GM18498 (cell line): ENCODE results near the gene DAB2IP.
A peak's percentile ranks its signal among the peaks of the same experiment; 100 is the strongest.

Experiments
- ATAC-seq: cut with Tn5 transposase; IDR thresholded peaks from one replicate; pipeline ENCODE4 v1.9.1; 2021; ENCODE audit warnings: mild to moderate bottlenecking, moderate library complexity; ENCODE audit not compliant: unreplicated experiment

DAB2IP gene

DNA sequence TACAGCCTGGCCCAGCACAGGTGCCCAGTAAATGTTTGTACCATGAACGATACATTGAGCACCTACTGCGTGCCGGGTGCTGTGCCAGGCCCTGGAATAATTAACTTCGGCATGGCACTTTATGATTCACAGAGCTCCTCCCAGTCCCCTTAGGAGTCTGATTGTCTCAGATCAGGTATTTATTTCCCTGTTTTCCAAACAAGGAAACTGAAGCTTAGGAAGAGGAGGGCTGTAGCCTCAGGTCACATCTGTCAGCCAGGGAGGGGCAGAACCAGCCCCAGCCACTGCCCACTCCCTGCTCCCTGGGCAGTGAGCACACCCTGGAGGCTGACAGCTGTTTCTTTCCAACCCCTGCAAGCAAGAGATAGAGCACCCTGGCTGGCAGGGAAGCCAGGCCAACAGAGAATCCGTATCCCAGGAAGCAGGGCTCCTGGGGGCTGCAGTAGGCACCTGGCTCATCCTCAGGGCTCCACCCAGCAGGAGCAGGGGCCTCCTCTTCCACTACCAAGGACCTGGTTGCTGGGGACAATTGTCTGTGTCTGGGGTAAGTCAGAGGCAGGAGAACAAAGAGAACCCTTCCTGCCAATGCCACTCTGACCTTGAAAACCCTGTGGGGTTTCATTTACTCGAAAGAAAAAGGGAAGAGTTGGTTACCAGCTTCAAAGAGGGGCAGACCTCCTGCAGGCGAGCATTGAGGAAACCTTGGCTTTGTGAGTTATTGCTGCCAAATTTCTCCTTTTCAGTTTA, 69.0 kb downstream of the DAB2IP start:
- ATAC-seq = no peak

DNA sequence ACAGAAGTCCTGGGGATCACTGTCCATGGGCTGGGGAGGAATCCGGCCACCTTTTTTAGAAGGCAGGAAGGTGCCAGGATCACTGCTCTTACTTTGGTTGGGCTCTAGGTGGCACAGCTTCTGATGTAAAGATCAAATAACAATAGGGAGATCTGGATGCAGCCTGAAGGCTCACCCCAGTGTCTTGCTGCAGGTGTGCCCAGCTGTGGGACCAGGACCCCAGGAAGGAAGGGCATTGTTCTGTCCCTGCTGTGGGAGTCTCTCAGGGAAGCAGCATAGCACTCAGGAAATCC, 69.6 kb downstream of the DAB2IP start:
- ATAC-seq = no peak

DNA sequence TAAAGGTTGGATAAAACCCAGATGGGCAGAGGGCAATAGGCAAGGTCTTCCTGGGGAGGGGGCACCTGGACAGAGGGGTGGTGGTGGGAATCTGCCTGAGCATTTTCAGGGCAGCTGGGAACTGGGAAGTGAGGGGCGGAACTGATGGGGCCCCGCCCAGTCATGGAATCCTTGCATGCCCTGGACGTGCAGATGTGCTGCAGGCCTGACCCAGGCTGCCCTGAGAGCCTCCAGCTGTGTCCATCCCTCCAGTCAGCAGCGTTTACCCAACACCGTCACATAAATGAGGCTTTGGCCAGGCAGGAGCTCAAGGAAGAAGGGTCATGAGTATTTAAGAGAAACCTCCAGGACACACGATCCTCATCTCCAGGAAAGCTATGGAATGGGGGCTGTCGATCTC, 70.3 kb downstream of the DAB2IP start:
- ATAC-seq = no peak

DNA sequence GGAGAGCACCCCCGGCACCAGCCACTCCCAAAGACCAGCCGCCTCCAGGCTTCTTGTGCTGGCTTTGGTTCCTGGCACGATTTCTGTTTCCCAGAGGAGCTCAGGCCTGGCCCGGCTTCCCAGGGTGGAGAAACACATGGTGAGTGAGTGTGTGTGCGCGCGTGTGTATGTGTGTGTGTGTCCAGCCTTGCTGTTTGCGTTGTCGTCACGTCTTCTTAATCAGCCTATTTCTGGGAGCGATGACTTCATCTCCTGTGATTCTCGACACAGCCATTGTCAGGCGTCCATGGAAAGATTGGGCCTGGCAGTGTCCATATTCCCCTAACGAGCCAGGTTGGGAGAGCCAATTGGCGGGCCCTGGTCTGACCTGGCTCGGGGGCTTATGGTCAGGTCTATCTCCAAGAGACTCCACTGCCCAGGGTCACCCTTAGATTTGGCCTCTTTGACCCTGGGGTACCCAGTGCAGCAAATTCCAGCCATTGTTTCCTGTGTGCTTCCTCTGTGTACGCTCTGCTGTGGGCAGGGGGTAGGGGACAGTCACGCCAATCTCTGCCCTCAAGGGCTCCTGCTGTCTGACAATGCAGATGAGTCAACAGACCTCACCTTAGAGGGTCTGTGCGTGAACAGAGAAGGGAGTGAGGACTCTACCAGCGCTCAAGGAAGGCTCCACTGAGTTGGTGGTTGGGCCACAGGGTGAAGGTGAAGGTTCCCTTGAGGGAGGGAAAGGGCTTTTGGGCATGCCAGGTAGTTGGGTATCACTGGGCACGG, 73.8 kb downstream of the DAB2IP start:
- no peak for ATAC-seq

DNA sequence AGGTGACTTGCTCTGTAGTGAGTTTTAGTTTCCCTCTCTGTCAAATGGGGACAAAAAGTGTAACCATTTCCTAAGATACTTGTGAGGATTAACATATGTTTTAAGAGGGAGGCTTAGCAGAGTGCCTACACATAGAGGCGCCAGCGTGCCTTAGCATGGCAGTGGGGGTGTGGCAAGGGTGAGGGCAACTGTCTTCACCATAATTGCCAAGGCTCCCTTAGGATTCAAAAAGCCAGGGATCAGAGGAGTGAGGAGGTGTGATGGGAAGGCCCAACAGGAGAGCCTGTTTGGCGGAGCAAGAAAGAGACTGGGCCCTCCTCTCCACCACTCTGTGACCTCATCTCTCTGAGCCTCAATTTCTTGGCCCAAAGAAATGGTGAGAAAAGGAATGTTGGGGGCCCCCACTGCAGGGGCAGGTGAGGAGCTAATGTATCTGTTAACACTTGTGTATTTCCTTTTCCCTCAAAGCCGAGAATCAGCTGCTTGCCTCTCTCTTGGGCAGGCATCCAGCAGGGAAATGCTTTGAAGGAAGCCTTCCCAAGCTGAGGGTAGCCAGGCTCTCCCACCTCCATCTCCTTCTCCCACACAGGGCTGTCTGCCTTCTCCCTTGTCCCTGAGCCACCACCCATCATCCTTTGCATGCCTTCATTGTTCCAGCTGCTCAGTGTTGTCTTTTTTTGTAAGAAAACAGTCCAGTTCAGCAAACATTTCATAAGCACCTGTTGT, 76.0 kb downstream of the DAB2IP start:
- ATAC-seq = no peak

DNA sequence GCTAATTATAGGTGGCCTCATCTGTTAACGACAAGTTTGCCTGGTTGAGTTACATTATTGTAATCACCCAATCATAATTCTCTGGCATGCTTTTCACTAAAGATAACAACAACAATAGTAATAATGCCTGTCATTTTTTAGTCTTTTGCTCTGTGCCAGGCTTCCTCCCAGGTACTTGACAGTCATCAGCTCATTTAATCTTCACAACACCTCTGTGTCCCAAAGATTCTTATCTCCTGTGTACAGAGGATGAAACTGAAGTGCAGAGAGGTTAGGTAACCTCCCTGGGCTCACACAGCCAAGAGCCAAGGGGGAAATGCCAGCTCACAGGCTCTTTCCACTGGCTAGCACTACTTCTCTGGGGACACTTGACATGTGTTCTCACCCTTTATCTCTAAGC, 77.5 kb downstream of the DAB2IP start:
- no peak for ATAC-seq

DNA sequence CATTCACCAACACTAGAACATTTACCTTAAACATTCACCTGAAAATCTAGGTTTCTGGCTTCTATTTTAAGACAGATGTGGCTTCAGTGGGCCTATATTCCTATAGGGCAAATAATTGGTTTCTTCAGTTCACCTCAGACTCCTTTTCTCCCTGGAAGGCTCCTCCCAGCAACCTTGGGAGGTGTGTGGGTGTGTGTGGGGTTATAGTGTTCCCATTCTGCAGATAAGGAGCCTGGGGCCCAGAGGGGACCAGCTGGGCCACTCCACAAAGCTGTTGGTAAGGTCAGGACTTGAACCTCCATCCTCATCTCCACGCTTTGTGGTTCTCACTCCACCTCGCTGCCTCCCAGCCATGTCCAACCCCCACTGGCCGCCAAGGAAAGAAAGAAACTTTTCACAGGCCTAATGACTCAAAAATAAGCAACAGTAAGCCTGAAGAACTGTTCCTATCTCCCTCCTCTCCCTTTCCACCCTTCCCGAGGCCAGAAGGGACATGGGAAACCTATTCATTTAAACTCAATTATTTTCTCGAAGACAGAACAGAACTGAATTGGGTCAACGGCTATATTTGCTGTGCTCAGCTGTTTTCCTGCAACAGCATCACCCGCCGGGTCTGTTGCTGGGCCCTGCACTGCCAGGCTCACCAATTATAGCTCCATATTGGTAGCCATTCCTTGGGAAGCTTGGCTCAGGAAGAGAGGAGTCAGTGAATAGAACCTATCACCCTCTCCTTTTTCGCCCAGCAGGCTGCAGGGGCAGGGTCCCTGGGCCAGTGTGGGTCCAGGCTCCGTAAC, 78.5 kb downstream of the DAB2IP start:
- no peak for ATAC-seq

DNA sequence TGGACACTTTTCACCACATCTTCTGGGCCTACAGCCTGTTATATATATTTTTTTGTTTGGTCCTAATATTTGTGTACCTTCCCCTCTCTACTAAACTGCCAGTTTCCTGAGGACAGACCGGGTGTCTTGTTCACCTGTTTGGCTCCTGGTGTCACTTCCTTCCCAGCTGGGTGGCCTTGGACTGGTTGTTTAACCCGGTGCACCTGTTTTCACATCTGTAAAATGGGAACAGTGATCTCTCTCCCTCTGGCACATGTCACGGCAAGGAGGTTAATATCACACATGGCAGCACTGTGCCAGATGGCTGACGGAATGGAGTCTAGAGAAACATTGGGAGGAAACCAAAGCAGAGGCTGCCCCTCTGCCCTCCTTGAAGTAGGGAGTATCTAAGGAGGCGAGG, 79.7 kb downstream of the DAB2IP start:
- ATAC-seq = no peak

DNA sequence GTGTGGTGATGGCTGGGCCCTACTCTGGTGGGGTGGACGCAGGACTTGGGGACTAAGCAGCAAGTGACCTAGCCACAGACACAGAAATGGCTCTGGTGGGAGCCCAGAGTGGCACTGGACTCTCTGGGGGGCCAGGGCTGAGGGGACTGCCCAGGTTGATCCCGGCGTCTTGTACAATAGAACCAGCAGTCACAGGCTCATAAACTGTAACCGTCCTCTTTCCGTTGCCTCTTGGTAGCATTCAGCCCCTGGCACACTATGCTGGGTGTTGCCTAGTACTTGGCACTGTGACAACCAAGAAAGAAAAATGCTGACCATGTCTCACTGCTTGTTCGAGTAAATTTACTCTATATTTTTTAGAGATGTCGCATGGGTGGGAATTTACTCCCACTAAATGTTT, 80.5 kb downstream of the DAB2IP start:
- no peak for ATAC-seq

DNA sequence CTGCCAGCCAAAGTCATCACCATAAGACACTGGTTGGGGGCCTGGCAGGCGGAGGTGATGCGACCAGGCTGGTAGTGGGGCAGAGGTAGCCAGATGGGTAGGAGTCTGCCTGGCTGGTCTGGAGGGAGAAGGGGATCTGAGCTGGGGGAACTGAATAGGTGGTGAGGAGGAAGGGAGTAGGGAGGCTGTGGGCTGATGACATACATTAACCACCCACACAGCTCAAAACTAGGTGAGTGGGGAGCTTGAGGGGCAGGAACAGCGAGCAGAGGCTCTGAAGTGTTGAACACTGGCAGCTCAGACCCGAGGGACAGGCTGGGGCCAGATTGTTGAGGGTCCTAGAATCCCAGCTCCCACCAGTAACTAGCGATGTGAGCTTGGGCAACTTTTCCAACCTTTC, 81.0 kb downstream of the DAB2IP start:
- ATAC-seq = no peak

DNA sequence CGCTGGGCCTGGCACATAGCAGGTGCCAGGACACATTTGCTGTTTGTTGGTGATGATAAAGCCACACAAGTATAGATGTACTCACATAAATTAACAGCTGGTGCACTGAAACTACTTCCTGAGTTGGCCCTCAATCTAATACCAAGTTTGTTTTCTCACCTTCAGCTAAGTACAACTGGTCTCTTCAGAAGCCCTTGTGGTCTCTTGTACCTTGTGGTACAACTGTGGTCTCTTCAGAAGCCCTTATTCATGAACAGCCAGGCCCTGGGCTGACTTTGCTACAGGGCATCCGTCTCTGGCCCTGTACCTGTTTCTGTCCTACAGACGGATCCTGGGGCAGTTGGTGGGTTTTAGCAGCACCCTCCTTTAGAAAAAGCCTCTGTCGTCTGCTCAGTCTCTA, 81.5 kb downstream of the DAB2IP start:
- no peak for ATAC-seq

DNA sequence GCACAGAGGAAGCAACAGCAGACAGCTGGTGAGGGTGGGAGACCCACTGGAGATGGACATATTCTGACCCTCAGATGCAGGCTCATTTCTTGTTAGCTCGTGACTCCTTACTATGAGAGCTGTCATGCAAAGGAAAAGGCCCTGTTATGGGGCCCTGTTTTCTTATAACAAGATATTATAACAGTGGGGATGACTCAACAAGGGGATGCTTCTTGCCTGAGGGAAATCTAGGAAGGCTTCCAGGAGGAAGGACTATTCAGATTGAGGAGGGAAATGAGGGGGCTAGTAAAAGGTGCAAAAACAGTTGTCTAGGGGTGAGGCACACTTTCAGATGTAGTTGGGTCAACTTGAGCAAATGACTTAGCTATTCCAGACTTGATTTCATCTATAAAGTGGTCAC, 83.0 kb downstream of the DAB2IP start:
- ATAC-seq = no peak

DNA sequence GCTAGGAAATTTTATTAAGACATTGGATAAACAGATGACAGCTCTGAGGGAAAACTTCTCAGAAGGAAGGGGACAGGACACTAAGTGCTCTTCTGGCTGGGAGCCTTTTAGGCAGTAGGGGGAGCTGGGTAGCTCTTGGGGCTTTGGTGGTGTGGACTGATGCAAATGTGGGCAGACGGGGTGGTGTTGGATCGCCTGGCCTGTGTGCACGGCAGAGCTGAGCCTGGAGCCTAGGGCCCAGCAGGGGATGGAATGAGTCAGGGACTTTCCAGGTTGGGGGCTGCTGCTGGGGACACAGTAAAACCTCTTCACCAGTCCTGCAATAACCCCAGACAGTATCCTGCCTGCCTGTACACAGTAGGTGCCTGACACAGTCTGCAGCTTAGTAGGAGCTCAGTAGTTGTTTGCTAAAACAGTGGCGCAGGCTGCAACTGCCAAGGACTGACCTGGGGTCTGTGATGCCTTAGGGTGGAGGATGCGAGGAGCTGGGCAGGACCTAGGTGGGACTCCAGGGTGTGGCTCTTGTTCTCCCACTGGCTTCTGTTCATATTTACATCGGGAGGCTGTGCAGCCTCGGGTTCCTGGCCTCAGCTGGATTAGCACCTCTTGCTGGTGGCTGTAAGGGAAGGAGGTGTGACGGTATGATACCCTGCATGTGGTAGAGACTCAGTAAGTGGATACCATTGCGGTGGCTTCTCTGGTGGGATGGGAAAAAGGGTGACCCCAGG, 83.8 kb downstream of the DAB2IP start:
- peak; percentile 51 for ATAC-seq

DNA sequence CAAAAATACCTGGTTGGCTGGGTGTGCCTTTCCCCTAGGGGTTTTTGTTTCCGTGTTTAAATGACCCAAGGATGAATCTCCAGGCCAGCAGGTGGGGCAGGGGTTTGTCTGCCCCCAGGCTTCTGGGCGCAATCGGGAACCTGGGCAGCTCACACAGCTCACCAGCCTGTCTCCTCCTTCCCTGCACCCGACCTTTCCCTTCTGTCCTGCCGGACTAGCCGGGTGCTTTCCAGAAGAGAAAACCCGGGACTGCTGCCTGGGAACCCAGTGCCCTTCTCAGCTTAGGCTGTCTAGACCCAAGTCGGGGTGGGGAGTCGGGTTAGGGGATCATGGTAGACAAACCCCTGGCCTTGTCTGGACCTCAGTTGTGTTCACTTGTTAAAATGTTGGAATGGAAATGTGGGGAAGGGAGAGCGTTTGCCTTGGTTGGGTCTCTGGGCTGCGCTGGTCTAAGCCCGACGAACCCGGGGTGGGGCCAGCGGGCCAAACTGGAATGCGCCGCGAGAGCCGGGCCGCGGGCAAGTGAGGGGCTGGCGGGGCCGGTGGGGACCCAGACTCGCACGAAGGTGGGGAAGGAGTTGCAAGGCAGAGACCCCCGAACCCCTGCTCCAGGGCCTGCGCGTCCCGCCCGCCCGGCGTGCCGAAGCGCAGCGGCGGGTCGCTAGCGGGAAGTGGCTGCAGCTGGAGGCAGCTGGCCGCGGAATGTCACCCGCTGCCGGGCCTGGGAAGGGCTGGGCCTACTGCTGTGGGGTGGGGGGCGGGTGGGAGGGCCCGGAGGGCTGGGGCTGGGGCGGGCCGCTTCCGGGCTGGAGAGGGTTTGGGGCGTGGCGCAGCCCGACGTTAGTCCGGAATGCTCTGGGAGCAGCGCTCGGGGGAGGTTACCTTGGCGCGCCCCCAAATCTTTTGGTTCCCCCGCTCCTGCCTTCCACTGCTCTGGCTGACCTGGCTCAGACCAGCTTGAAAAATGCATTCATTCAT, 84.6 kb downstream of the DAB2IP start:
- ATAC-seq = no peak

DNA sequence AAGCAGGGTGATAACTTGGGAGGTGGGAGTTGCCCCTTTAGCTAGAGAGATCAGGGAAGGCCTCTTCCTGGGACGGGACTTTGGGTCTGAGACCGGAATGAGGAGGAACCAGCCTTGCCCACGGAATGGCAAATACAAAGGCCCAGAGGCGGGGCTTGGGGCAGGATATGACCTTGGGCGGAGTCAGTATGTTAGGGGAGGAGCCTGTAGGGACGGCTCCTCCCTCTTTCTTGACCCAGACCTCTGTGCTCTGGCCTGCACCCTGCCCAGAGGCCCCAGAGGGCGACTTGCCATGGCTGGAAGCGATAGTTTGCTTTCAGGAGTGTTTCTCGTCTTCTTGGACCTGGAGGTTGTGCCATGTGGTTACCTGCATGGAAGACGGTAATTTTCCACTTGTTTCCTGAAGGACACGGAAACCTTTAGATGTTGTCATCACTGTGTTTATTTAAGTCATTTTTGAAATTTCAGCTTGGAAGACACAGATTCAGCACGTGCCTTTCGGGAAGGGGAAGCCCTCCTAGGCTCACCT, 85.6 kb downstream of the DAB2IP start:
- ATAC-seq = no peak

DNA sequence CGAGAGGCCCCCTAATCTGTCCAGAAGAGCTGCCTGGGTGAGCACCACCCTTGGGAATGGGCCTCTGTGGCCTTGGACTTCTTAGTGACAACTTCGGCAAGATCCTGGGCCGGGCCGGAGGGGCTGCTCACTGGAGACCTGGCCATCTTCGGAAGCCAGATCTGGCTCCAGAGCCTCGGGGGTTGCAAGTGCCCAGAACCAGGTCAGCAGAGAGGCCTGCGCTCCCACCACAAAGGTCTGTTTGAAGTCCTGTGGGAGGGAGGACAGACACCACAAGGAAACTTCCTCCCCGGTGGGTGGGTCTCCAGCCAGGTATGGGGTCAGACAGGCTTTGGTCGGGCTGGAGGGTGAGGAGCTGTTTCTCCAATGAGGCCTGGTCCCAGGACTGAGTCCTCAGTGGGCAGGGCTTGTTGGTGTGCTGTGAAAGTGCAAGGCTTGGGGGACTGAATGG, 86.1 kb downstream of the DAB2IP start:
- no peak for ATAC-seq

DNA sequence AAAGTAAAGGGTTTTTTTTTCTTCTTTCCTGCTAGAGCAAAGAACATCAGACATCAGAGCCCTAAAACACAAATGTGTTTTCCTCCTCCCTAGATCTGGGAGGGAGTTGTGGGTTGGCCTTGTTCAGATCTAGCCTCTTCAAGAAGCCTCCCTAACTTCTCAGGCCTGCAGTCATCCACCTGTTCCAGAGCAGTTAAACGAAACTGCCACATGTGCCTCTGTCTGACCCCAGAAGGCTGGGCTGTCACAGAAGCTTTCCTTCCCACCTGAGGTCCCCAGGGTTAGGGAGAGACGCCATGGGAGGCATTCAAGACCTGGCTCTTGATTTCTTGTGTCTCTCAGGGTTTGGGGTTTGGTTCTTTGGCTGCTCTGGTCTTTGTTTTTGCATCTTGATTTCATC, 87.0 kb downstream of the DAB2IP start:
- ATAC-seq = no peak

DNA sequence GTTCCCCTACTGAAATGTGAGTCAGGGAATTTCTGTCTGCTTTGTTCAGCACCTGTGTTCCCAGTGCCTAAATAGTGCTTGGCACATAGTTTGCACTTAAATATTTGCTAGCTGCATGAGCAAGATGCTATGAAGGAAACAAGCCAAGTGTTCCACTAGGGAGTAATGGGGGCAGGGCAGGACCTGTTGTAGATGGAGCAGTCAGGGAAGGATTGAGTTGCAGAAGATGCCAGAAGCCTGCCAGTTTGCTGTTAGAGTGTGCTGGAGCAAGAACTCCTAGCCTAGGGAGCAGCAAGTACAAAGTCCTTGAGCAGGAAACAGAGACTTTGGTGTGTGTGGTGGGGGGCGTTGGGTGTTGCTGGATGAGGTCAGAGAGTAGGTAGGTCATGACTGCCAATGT, 87.5 kb downstream of the DAB2IP start:
- no peak for ATAC-seq

DNA sequence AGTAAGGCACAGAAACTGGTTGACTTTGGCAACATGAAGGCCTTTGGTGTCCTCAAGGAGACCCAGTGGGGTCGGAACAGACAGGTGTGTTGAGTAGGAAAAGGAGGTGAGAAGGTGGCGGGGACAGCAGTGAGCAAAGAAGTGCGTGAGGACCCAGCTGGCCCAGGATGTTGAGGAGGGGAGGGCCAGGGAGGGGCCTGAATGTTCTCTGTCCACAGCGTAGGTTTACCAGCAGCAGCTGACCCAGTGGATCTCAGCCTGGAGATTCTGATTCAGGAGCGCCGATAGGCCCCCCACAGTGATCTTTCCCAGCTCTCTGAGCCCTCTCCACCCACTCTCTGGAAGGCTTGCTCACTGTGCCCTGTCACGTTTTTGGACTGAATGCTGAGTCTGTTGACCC, 88.5 kb downstream of the DAB2IP start:
- no peak for ATAC-seq
